ENCODE results near the gene CDKAL1.
"Not testable (repeated sequence)": the region's sequence is repeated elsewhere in the genome, so short reads cannot be mapped to it uniquely, and the experiment has no call there.

The CDKAL1 gene

GRCh38 chr6:21159465-21159864 lies 625.2 kb downstream of the CDKAL1 start:
- DNase-seq, result no peak

GRCh38 chr6:21161707-21162106 lies 627.5 kb downstream of the CDKAL1 start:
- no peak for DNase-seq

- DNase-seq, result no peak
Measured at GRCh38 chr6:21163110-21163837, 629.0 kb downstream of the CDKAL1 start.

- no peak for DNase-seq
Measured at GRCh38 chr6:21163838-21164180, 629.6 kb downstream of the CDKAL1 start.

GRCh38 chr6:21164768-21165326 lies 630.6 kb downstream of the CDKAL1 start:
- DNase-seq, result no peak

- no peak for DNase-seq
Measured at GRCh38 chr6:21166754-21167153, 632.5 kb downstream of the CDKAL1 start.

- no peak for DNase-seq
Measured at GRCh38 chr6:21167790-21168189, 633.5 kb downstream of the CDKAL1 start.

GRCh38 chr6:21171801-21172200 lies 637.5 kb downstream of the CDKAL1 start:
- no peak for DNase-seq

GRCh38 chr6:21173031-21173430 lies 638.8 kb downstream of the CDKAL1 start:
- DNase-seq, result no peak

- DNase-seq, result no peak
Measured at GRCh38 chr6:21173678-21174077, 639.4 kb downstream of the CDKAL1 start.

- no peak for DNase-seq
Measured at GRCh38 chr6:21176197-21176596, 641.9 kb downstream of the CDKAL1 start.

- DNase-seq, result no peak
Measured at GRCh38 chr6:21180155-21180554, 645.9 kb downstream of the CDKAL1 start.

- DNase-seq, result no peak
Measured at GRCh38 chr6:21180800-21181337, 646.6 kb downstream of the CDKAL1 start.

GRCh38 chr6:21181866-21182265 lies 647.6 kb downstream of the CDKAL1 start:
- DNase-seq, result no peak

- no peak for DNase-seq
Measured at GRCh38 chr6:21182589-21182988, 648.3 kb downstream of the CDKAL1 start.

- DNase-seq, result no peak
Measured at GRCh38 chr6:21185861-21186478, 651.7 kb downstream of the CDKAL1 start.

- no peak for DNase-seq
Measured at GRCh38 chr6:21186479-21187055, 652.3 kb downstream of the CDKAL1 start.

GRCh38 chr6:21187485-21187884 lies 653.2 kb downstream of the CDKAL1 start:
- no peak for DNase-seq

GRCh38 chr6:21188505-21189223 lies 654.4 kb downstream of the CDKAL1 start:
- peak; percentile 25 to 53 for DNase-seq

- no peak for DNase-seq
Measured at GRCh38 chr6:21189759-21190158, 655.5 kb downstream of the CDKAL1 start.

- DNase-seq, result no peak
Measured at GRCh38 chr6:21190701-21191100, 656.4 kb downstream of the CDKAL1 start.

GRCh38 chr6:21193790-21194475 lies 659.7 kb downstream of the CDKAL1 start:
- no peak for DNase-seq

GRCh38 chr6:21195301-21195700 lies 661.0 kb downstream of the CDKAL1 start:
- DNase-seq, result not testable (repeated sequence)

Measured in NCI-H526 (cell line).